ENCODE data around the gene HCFC1.

HCFC1 gene

DNA sequence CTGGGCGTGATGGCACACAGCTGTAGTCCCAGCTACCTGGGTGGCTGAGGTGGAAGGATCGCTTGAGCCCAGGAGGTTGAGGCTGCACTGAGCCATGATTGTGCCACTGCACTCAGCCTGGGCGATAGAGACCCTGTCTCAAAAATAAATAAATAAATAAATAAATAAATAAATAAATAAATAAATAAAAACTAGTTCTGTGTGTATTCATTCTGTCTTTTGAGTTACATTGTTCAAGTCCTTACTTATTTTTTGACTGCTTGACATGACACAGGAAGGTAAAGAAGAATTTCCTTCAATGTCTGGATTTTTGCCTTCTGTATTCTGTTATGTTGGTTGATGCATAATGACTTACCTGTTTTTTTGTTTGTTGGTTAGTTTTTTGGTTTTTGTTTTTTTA, 34.6 kb downstream of the HCFC1 start:
- DNase-seq = no peak

DNA sequence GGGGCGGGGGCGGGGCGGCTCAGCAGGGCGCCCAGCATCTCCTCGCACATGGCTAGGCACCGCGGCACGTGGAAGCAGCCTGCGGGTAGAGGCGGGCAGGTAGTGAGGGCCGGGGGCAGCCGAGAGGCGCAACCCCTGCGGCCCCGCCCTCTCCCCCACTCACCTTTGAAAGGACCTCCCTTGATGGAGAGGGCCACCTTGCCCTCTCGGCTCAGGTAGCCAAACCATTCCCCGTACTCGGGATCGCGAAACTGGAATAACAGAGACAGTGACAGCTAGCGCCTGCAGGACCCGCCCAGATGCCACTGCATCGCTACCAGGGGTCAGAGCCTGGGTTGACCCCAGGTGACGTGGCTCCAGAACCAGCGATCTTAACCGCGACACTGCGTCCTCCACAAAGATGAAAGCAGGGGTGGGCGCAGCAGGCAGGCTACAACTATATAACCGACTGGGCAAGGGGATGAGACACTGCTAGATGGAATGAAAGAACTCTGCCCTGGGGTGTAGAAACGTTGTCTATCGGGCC, 36.2 kb downstream of the HCFC1 start:
- DNase-seq = no peak

DNA sequence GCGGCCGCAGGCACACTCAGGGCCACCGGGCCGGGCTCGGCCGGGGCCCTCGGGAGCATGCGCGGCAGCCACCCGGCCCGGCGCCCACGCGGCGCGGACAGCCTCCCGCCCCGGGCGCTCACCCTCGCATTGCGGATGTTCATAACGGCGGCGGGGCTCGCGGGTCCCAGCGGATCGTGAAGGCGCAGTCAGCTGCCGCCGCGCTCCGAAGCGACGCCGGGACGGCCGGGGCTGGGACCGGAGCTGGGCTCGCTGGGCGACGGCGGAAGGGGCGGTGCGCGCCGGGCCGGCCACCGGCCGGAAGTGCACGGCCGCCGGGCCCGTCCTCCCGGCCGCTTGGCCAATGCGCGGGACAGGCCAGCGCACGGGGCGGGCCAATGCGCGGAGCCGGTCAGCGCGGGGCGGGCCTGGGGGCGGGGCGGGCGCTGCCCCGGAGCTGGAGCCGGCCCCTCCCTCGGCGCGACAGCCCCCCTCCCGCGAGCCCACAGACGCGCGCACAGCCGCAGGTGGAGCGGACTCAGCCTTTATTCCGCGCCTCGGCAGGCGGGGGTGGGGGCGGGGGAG, 36.8 kb downstream of the HCFC1 start, which contains the start of gene NAA10:
TSS of gene NAA10 (minus strand) at position 276 of the 564 bp plus-strand sequence. CDS start at position 143, 133 bp downstream.
- peak; percentile 72 for DNase-seq

DNA sequence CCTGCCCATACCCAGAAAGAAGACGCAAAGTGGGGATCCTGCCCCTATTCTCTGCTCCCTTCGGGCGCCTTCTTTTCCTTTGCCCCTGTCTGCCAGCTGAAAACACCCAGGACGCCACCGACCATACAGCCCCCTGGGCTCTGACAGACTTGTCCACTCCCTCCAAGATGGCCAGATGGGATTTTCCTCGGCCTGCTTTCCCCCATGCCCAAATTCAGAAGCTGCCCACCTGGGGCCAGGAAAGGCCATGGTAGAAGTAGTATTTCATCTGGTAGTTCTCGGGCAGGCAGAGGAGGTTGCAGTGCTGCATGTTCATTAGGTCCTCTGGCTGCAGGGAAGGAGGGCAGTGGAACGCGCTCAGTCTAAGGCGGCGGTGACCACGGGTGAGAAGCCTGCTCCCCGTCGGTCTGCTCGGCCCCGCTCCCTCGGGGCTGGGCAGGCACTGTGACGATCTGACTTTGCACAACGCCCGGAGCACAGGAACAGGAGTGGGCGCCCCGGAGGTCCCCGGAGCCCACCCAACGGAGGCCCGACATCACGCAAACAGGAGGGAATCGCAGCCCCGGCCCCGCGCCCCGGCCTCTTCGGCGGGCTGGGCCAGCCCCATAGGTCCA, 37.4 kb downstream of the HCFC1 start:
- no peak for DNase-seq

DNA sequence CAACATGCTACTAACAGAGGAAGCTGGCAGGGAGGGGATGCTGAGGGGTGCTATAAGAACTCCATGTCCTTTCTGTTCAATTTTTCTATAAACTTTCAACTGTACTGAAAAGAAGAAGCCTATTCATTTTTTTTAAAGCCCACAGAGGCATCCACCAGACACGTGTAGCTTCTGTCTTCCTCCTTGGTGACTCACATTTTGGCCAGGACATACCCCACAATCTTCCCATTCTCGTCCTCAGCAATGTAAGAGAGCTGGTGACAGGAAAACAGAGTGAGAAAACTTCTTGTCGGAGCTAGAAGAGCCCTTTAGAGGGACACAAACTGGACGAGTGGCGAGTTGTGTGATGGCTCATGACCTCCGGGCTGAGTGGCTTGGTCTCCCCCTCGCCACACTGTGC, 37.9 kb downstream of the HCFC1 start:
- DNase-seq = no peak

DNA sequence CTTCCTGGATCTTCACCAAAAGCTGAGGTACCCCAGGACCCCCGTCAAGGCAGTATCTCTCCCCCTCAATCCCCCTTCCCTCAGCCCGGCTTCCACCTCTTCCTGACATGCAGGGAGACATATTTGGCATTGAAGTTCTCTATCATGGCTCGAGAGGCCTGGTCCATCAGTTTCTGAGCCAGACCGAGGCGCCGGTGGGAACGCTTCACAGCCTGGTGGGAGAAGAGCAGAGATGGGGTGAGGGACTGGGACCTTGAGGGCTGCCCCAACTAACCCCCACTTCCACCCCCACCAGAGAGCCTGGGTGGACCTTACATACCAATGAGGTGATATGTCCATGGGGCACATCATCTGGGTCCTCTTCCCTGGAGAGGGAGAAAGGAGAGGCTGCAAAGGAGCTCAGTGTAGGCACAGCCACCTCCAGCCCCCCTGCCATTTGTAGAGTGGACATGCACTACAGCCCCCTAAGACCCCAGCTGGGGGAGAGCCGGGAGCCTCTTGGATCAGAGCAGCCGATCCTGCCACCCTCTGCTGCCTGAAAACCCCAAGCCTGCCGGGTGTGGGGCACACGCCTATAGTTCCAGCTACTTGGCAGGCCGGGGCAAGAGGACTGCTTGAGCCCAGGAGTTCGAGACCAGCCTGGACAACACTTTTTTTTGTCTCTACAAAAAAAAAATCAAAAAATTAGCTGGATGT, 39.2 kb downstream of the HCFC1 start:
- DNase-seq = no peak

DNA sequence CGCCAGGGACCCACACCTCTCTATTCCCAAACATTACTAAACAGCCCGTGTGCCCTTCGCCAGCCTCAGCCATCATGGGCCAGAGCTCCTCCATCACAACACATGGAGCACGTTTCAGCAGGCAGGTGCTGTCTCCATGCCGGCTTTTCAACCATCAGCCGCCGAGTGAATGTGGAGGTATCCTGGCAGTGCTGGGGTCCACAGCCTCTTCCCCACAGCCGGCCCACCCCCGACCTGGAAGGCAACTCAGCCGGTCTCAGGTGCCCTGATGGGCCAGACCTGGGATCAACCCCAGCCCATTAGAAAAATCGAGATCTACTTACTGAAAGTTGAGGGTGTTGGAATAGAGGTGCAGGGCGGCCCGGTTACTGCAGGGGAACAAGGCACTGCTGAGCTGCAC, 39.9 kb downstream of the HCFC1 start:
- no peak for DNase-seq

DNA sequence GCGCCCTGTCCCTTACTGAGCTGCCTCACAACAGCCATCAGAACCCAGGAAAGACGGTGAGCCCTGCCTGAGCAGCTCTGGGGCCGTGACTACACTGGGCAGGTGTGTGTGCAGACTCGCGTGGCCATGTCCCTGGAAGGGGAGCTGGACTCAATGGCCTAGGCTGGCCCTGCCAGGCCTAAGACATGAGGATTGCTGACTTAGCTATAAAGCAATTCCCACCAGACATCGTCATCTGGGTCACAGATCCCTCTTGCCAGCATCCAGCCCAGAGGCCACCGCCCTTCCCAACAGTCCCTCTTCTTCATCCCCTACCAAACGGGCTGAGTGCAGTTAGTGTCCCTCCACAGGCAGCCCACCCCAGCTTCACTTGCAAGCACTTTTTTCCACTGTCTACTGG, 40.5 kb downstream of the HCFC1 start:
- DNase-seq = no peak

DNA sequence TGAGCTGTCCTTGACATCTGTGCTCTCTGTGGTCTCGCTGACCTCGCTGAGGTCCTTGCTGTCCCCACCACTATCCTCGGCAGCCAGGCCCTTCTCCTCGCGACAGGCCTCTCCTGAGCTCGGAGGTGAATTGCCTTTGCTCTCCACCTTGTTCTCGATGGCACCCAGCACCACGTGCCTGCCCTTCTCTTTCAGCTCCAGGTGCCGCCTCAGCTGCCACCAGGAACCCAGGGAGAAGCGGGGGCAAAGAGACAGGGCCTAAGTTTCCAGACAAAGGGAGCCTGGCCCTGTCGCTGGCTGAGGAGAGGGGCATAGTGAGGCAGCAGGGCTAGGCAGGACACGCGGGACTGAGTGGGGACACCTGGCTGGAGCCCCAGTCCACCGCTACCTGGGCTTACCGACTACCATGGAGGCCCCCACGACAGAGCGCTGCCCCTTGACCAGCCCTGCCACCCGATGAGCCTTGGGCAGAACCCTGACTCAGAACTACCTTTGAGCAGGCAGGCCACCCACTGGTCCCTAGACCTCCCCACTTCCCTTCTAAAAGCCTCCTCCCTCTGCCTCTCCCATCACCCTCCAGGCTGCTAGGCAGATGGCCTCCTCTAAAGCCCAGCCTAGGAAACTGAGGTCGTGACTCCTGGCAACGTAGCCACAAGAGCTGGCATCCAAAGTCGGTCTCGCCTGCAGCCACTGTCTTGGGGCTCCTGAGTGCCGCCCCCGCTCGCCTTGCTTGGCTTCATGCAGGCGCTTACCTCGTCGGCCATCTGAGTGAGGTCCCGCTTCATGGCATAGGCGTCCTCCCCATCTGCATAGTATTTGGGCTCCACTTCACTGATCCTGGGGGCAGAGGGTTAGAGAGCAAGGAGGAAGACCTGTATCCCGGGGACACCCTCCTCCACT, 41.4 kb downstream of the HCFC1 start:
- DNase-seq = no peak

DNA sequence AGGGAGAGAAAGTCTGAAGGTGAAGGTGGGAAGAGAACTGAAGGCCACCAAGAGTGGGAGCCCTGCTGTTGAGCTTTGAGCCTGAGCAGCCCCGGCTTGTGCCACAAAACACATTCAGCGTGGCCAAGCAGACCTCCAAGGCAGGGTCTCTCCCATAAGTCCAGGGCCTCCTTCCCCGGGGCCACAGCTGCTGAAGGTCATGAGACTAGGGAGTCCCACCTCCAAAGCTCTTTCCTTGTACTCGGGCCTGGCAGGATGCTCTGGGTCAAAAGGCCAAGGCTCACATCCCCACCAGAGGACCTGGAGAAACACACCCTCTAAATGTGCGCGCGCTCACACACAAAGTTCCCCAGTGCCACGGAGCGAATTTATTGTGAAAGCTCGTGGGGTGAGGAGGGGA, 42.0 kb downstream of the HCFC1 start:
- no peak for DNase-seq

DNA sequence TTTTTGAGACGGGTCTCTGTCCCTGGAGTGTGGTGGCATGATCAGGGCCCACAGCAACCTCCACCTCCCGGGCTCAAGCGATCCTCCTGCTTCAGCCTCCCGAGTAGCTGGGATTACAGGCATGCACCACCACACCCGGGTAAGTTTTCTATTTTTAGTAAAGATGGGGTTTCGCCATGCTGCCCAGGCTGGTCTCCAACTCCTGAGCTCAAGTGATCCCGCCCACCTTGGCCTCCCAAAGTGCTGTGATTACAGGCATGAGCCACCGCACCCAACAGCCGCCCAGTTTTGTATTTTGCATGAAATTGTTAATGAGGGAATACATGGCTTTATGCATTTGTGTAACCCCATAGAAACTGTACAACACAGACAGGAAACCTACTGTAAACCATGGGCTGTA, 42.8 kb downstream of the HCFC1 start:
- no peak for DNase-seq

DNA sequence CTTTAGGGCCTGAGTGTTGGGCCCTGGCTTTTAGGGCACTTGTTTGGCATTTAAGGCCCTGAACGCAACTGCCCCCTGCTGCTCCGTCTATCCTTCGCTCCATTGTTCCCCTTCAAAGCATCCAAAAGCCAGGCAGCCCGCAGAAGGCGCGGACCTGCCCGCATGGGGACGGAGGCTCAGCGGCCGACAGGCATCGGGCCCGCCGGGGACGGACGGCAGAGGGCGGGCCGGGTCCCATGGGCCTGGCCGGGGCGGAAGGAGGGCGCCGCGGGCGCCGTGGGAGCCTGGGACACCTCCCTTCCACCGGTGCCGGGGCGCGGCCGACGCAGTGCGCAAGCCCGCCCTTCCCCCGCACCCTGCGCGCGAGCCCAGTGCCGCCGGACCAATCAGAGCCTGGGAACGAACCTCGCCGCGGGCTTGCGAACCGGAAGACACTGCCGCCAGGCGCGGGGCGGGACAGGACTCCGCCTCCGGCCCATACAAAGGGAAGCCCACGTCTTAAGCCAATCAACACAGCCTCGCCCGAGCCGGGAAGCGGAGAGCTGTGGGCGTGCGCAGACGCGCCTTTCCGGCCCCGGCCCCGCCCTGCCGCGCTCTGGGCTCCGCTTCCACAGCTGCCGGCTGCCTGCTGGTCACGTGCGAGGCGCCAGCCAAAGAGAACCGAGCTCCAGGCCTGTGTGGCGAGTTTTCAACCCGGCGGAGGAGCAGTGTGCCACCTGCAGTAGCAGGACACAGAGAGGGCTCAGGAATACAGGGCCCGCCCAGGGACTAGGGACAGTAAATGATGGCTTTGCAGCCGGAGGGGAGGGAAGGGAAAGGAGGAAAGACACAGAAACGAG, 43.5 kb downstream of the HCFC1 start:
- DNase-seq = peak; percentile 98

DNA sequence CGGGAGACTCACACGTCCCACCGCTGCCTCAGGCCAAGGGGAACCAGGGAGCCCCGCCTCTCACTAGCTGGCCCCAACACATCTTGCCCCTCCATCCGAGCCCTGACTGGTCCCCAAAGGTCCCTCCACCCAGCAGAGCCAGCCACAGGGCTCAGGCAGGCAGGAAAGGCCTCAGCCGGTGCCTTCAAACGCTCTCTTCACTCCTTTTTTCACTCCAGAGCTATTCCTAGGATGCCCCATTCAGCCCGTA, 44.0 kb downstream of the HCFC1 start:
- no peak for DNase-seq

DNA sequence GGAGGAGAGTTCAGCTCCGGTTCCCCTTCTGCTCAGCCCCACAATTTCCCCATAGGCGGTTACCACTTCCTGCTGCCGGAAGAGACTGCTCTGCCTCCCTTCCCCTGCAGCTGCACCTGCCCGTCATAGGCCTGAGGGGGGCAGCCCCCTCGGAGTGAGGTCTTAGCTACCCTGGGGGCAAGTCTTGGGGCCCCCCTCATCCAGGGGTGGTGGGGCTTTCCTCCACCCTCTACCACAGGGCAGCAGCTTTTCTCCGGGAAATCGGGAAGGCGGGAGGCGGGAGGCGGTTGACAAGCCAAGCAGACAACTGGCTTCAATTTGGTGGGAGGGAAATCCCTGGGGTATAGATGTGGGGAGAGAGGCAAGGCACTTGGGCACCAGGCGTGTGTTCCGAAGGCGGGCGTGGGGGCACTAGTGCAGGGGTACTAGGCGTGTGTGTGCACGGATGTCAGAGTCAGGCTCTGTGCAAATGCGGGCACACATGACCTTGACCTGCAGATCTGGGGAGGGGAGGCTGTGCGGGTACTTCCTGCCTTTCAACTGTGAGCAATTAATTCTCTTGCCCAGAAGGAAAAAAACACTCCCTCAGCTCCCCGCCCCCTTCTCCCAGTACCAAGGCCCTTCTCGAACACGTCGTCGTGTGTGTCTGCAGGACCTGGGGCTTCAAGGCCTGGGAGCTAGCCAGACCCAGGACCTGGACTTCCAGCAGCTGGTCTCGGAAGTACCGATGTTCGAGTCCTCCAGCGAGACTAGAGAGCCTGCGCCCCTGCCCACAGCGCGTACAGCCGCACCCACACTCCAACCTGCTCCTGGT, 44.6 kb downstream of the HCFC1 start:
- DNase-seq = peak; percentile 60

DNA sequence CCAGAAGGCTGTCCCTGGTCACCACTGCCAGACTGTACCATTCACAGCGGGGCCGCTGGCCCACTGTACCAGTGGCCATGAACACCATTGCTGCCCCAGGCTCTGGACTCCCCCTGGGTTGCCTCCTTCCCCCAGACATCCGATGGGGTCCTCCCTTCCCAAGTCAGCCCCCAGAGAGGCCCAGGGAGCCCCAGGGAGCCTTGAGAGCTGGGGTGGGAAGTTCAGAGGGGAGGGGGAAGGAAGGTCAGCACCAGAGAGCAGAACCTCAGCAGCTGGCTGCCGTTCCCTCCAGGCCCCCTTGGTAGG, 45.1 kb downstream of the HCFC1 start:
- DNase-seq = no peak

DNA sequence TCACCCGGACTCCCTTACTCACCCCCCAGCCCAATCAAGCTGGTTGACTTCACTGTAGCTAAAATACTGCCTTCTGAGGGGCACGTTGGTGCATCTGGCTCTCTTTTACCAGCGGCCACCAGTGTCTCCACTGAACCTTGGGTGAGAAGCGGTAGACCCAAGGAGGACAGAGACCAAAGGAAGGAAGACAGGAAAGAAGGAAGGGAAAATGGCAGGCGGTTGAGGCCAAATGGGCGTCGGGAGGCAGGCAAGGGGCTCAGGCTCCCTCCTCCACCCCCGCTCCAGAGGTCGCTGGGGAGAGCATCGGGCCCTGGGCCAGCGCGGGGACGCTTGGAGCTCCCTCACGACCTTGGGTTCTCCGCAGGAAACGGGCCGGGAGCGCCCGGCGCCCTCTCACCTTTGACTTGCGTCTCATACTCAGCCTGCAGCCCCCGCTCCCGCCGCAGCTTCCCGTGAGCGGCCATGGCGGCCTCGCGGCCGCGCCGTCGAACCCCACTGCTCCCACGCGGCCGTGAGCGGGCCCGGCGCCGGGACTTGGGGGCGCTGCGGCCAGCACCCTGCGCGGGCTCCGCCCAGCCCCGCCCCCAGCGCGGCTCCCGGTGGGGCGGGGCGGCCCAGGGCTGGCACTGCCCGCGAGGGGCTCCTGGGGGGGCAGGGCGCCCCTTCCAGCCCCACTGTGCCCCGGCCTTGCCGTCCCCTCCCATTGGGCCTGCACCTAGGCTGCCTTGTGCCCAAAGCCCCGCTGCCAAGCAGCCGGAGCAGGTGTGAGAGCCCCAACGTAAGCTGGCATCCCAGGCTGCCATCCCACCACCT, 45.7 kb downstream of the HCFC1 start, which contains the start of gene ARHGAP4:
TSS of gene ARHGAP4 (minus strand) at position 526 of the 813 bp plus-strand sequence. CDS start at position 464, 62 bp downstream.
- no peak for DNase-seq

DNA sequence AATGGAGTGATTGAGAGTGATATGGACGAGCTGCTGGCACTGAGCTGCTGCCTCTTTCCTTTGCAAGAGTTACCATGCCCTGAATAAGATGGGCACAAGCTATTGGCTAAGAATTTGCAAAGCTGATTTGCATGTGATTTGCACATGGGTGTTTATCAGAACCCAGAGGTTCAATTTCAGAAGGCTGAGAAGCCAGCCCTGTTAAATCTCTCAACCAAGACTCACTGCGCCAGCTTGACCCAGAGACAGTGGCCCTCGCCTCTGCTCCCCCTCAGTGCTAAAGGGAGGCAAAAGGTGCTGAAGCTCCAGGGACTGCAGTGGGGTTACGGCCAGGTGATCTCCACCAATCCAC, 46.3 kb downstream of the HCFC1 start:
- no peak for DNase-seq

DNA sequence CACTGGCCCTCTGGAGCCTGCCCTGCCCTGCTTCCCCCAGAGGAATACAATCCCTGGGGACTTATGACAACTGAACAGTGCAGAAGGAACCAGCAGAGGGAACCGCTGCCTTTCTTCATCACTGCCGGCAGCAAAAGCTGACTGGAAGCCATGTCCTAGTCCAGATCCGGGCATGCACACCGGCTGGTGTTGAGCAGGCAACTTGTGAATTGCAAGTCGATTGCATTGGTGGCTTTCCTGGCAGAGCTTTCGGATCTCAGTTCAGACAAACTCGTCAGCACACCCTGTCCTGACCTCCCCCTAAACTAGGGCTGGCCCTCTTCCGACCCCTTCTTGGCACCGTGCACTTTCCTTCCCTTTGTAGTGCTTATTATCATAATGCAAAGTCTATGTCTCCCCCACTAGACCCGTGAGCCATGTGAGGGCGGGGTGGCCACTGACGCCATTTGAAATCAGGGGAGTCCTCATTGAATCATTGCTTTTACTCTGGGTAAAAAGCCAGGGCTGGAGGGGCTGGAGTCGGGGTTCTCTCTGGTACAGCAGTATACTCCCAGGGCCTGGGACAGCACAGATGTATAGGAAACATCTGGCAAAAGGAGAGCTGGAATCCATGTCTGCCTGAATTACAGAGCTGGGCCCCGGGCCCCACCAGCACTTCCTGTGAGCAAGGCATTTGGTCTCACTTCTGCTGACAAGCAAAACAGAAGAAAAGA, 47.3 kb downstream of the HCFC1 start:
- peak; percentile 59 for DNase-seq

DNA sequence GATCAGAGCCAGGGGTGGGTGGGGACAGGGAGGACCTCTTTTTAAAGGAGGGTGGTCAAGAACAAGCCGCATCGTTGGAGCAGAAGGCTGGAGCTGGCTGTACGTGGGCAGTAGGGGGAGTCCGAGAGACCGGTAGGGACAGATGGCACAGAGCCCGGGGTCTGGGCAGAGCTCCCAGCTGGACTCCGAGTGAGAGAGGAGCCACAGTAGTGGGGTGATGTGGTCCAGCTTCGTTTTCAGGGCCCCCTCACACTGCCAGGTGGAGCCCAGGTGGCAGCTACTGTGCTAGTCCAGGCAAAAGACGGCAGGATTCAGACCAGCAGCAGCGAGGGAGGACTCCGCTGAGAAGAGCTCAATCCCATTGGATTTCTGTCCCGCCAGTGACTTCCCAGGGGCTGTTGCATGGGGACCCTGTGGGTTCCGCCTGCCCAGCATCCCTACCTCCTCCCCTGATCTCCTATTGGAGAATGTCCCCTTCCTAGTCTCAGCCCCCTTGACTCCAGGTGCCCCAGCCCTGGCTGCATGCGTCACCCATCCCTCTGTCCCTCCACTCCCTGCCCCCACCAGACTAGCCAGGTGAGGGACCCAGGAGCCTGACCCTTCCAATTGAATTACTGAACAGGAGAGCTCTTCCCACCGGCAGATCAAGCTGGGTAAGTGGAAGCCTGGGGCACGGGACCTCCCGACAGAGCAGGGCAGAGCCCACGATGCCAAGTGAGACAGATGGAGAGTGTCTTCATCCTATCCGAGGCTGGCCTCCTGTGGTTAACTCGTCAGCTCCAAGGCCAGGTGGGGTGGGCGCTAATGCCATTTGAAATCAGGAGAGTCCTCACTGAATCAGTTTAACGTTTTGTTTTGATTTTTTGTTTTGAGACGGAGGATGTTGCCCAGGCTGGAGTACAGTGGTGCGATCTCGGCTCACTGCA, 48.4 kb downstream of the HCFC1 start:
- peak; percentile 83 for DNase-seq
